Measurements from ENCODE around the gene GALNT10.

The GALNT10 gene

GRCh38 chr5:154329519-154330040, 139.0 kb downstream of the GALNT10 start:
- H3K14ac ChIP-seq (ENCODE audit: low read length), result no peak overlapping the region
- DNase-seq (ENCODE audit: low spot score), result no peak
- peaks cover 0 to 5% of the 10 kb centered on the region in 2 donors for H3K4me1 ChIP-seq (ENCODE audit: control insufficient read depth in 2 of 2, insufficient read depth in 1 of 2, low read depth in 1 of 2, low read length in 2 of 2)
- H3K4ac ChIP-seq (ENCODE audit: low read length), result no peak overlapping the region
- H3K23ac ChIP-seq (ENCODE audit: low read depth, low read length, poor library complexity), result no peak overlapping the region
- H3K9me3 ChIP-seq (replicated peaks in 1 of 2; ENCODE audit: control insufficient read depth in 2 of 2, insufficient read depth in 1 of 2, low read depth in 1 of 2, low read length in 2 of 2), result no peaks in the 10 kb centered on the region
- H3K4me3 ChIP-seq (ENCODE audit: low read length in 2 of 2), result no peak overlapping the region
- no peaks in the 10 kb centered on the region for H3K79me1 ChIP-seq (ENCODE audit: low read depth, low read length)
- no peak overlapping the region for H3K4me2 ChIP-seq (ENCODE audit: insufficient read depth, low read length, poor library complexity, severe bottlenecking)
- no peak overlapping the region for H3K27ac ChIP-seq (replicated peaks; ENCODE audit: low read length)
- H3K27me3 ChIP-seq (ENCODE audit: control insufficient read depth in 3 of 3, insufficient read depth in 3 of 3, low read depth in 1 of 3, low read length in 3 of 3), result no peaks in the 10 kb centered on the region
- peaks cover 0 to 34% of the 10 kb centered on the region in 2 donors for H3K36me3 ChIP-seq (replicated peaks in 1 of 2; ENCODE audit: control insufficient read depth in 2 of 2, insufficient read depth in 2 of 2, low read length in 2 of 2)
- no peak overlapping the region for H3K9ac ChIP-seq (ENCODE audit: low read depth, low read length, poor library complexity)
- H4K91ac ChIP-seq (ENCODE audit: low read depth, low read length, poor library complexity), result no peak overlapping the region
- H2BK120ac ChIP-seq (ENCODE audit: low read depth, low read length), result no peak overlapping the region
- WGBS, 2 donors (ENCODE audit: extremely low coverage in 2 of 2, insufficient read length in 2 of 2, insufficient replicate concordance in 1 of 2), result no CpG with 5 or more reads among the region's 14 CpGs
- H2BK15ac ChIP-seq (ENCODE audit: low read length), result no peak overlapping the region
- H2AK5ac ChIP-seq (ENCODE audit: low read depth, low read length), result no peak overlapping the region
- no peak overlapping the region for H4K8ac ChIP-seq (ENCODE audit: low read depth, low read length)
- no peak overlapping the region for H2AFZ ChIP-seq (ENCODE audit: low read length)
- no peak overlapping the region for H2BK12ac ChIP-seq (ENCODE audit: low read length)
- no peak overlapping the region for H3K18ac ChIP-seq (ENCODE audit: low read length)
- H2BK5ac ChIP-seq (ENCODE audit: low read length), result no peak overlapping the region

- H3K27me3 ChIP-seq (ENCODE audit: control insufficient read depth in 3 of 3, insufficient read depth in 3 of 3, low read depth in 1 of 3, low read length in 3 of 3), result no peaks in the 10 kb centered on the region
- H3K4me2 ChIP-seq (ENCODE audit: insufficient read depth, low read length, poor library complexity, severe bottlenecking), result no peak overlapping the region
- H3K79me1 ChIP-seq (ENCODE audit: low read depth, low read length), result no peaks in the 10 kb centered on the region
- peaks cover 0 to 5% of the 10 kb centered on the region in 2 donors for H3K4me1 ChIP-seq (ENCODE audit: control insufficient read depth in 2 of 2, insufficient read depth in 1 of 2, low read depth in 1 of 2, low read length in 2 of 2)
- H3K18ac ChIP-seq (ENCODE audit: low read length), result no peak overlapping the region
- no CpG with 5 or more reads among the region's 3 CpGs for WGBS, 2 donors (ENCODE audit: extremely low coverage in 2 of 2, insufficient read length in 2 of 2, insufficient replicate concordance in 1 of 2)
- H3K23ac ChIP-seq (ENCODE audit: low read depth, low read length, poor library complexity), result no peak overlapping the region
- no peaks in the 10 kb centered on the region for H3K9me3 ChIP-seq (replicated peaks in 1 of 2; ENCODE audit: control insufficient read depth in 2 of 2, insufficient read depth in 1 of 2, low read depth in 1 of 2, low read length in 2 of 2)
- no peak overlapping the region for H2BK15ac ChIP-seq (ENCODE audit: low read length)
- H2BK120ac ChIP-seq (ENCODE audit: low read depth, low read length), result no peak overlapping the region
- no peak overlapping the region for H3K14ac ChIP-seq (ENCODE audit: low read length)
- H2AK5ac ChIP-seq (ENCODE audit: low read depth, low read length), result no peak overlapping the region
- no peak overlapping the region for H3K4me3 ChIP-seq (ENCODE audit: low read length in 2 of 2)
- no peak overlapping the region for H2AFZ ChIP-seq (ENCODE audit: low read length)
- no peak overlapping the region for H3K9ac ChIP-seq (ENCODE audit: low read depth, low read length, poor library complexity)
- no peak overlapping the region for H3K27ac ChIP-seq (replicated peaks; ENCODE audit: low read length)
- DNase-seq (ENCODE audit: low spot score), result no peak
- no peak overlapping the region for H4K8ac ChIP-seq (ENCODE audit: low read depth, low read length)
- H3K4ac ChIP-seq (ENCODE audit: low read length), result no peak overlapping the region
- H2BK5ac ChIP-seq (ENCODE audit: low read length), result no peak overlapping the region
- no peak overlapping the region for H4K91ac ChIP-seq (ENCODE audit: low read depth, low read length, poor library complexity)
- H2BK12ac ChIP-seq (ENCODE audit: low read length), result no peak overlapping the region
- H3K36me3 ChIP-seq (replicated peaks in 1 of 2; ENCODE audit: control insufficient read depth in 2 of 2, insufficient read depth in 2 of 2, low read length in 2 of 2), result peaks cover 0 to 36% of the 10 kb centered on the region in 2 donors
Measured at GRCh38 chr5:154330097-154330667, 139.6 kb downstream of the GALNT10 start.

- Histone ChIP-seq H2BK120ac (ENCODE audit: low read depth, low read length) (no peak overlapping the region), H2BK12ac (ENCODE audit: low read length) (no peak overlapping the region), H3K4ac (ENCODE audit: low read length) (no peak overlapping the region), H3K79me1 (ENCODE audit: low read depth, low read length) (no peaks in the 10 kb centered on the region), H3K18ac (ENCODE audit: low read length) (no peak overlapping the region), H3K9me3 (replicated peaks in 1 of 2; ENCODE audit: control insufficient read depth in 2 of 2, insufficient read depth in 1 of 2, low read depth in 1 of 2, low read length in 2 of 2) (no peaks in the 10 kb centered on the region), H3K36me3 (replicated peaks in 1 of 2; ENCODE audit: control insufficient read depth in 2 of 2, insufficient read depth in 2 of 2, low read length in 2 of 2) (peaks cover 0 to 42% of the 10 kb centered on the region in 2 donors), H3K27me3 (ENCODE audit: control insufficient read depth in 3 of 3, insufficient read depth in 3 of 3, low read depth in 1 of 3, low read length in 3 of 3) (no peaks in the 10 kb centered on the region), H4K8ac (ENCODE audit: low read depth, low read length) (no peak overlapping the region), H3K4me2 (ENCODE audit: insufficient read depth, low read length, poor library complexity, severe bottlenecking) (no peak overlapping the region), H3K23ac (ENCODE audit: low read depth, low read length, poor library complexity) (no peak overlapping the region), H3K27ac (replicated peaks; ENCODE audit: low read length) (no peak overlapping the region), H2BK5ac (ENCODE audit: low read length) (no peak overlapping the region), H2AK5ac (ENCODE audit: low read depth, low read length) (no peak overlapping the region), H3K14ac (ENCODE audit: low read length) (no peak overlapping the region), H4K91ac (ENCODE audit: low read depth, low read length, poor library complexity) (no peak overlapping the region), H3K4me1 (ENCODE audit: control insufficient read depth in 2 of 2, insufficient read depth in 1 of 2, low read depth in 1 of 2, low read length in 2 of 2) (peaks cover 0 to 5% of the 10 kb centered on the region in 2 donors), H3K9ac (ENCODE audit: low read depth, low read length, poor library complexity) (no peak overlapping the region), H3K4me3 (ENCODE audit: low read length in 2 of 2) (no peak overlapping the region), H2AFZ (ENCODE audit: low read length) (no peak overlapping the region), H2BK15ac (ENCODE audit: low read length) (no peak overlapping the region)
- no CpG with 5 or more reads among the region's 2 CpGs for WGBS, 2 donors (ENCODE audit: extremely low coverage in 2 of 2, insufficient read length in 2 of 2, insufficient replicate concordance in 1 of 2)
- DNase-seq (ENCODE audit: low spot score), result no peak
Measured at GRCh38 chr5:154331232-154331631, 140.7 kb downstream of the GALNT10 start.

GRCh38 chr5:154331924-154332323, 141.4 kb downstream of the GALNT10 start:
- Histone ChIP-seq H3K4me2 (ENCODE audit: insufficient read depth, low read length, poor library complexity, severe bottlenecking) (no peak overlapping the region), H3K9me3 (replicated peaks in 1 of 2; ENCODE audit: control insufficient read depth in 2 of 2, insufficient read depth in 1 of 2, low read depth in 1 of 2, low read length in 2 of 2) (no peaks in the 10 kb centered on the region), H4K8ac (ENCODE audit: low read depth, low read length) (no peak overlapping the region), H3K18ac (ENCODE audit: low read length) (peak overlapping the region; percentile 16), H3K27me3 (ENCODE audit: control insufficient read depth in 3 of 3, insufficient read depth in 3 of 3, low read depth in 1 of 3, low read length in 3 of 3) (no peaks in the 10 kb centered on the region), H2BK120ac (ENCODE audit: low read depth, low read length) (no peak overlapping the region), H3K4me1 (ENCODE audit: control insufficient read depth in 2 of 2, insufficient read depth in 1 of 2, low read depth in 1 of 2, low read length in 2 of 2) (peaks cover 0 to 5% of the 10 kb centered on the region in 2 donors), H2BK15ac (ENCODE audit: low read length) (no peak overlapping the region), H2AFZ (ENCODE audit: low read length) (no peak overlapping the region), H2BK12ac (ENCODE audit: low read length) (no peak overlapping the region), H3K79me1 (ENCODE audit: low read depth, low read length) (no peaks in the 10 kb centered on the region), H4K91ac (ENCODE audit: low read depth, low read length, poor library complexity) (peak overlapping the region; percentile 60), H3K14ac (ENCODE audit: low read length) (no peak overlapping the region), H2BK5ac (ENCODE audit: low read length) (no peak overlapping the region), H3K4me3 (ENCODE audit: low read length in 2 of 2) (no peak overlapping the region), H3K23ac (ENCODE audit: low read depth, low read length, poor library complexity) (no peak overlapping the region), H3K36me3 (replicated peaks in 1 of 2; ENCODE audit: control insufficient read depth in 2 of 2, insufficient read depth in 2 of 2, low read length in 2 of 2) (peaks cover 0 to 43% of the 10 kb centered on the region in 2 donors), H3K27ac (replicated peaks; ENCODE audit: low read length) (no peak overlapping the region), H3K4ac (ENCODE audit: low read length) (no peak overlapping the region), H3K9ac (ENCODE audit: low read depth, low read length, poor library complexity) (no peak overlapping the region), H2AK5ac (ENCODE audit: low read depth, low read length) (peak overlapping the region; percentile 72)
- DNase-seq (ENCODE audit: low spot score), result no peak
- WGBS, 2 donors (ENCODE audit: extremely low coverage in 2 of 2, insufficient read length in 2 of 2, insufficient replicate concordance in 1 of 2), result no CpG with 5 or more reads among the region's 3 CpGs
